Activated CD8-positive, alpha-beta T cell treated with anti-CD3 and anti-CD28 coated beads, Interleukin-2, amount 10 ng/mL, durations not matched to agents 7 days and 5 days (primary cell): ENCODE data around the gene AOPEP. TPM values are rescaled to one million over a fixed set of nuclear protein-coding genes. Genes with fewer than 3 reads are reported as not detected.

Experiments
- ATAC-seq: fragments of 150-1000 bp; cut with Tn5 transposase; one replicate; pipeline ENCODE4 v1.10.0; 2021; ENCODE audit warnings: moderate library complexity
- CTCF ChIA-PET: fragments of 350-600 bp; sonication (Branson Sonifier 250); formaldehyde crosslinking; loops from one replicate; lab custom pipeline; 2021; ENCODE audit warnings: antibody characterized with exemption; lab: Charles Lee
- POLR2A ChIA-PET: fragments of 350-600 bp; sonication (Branson Sonifier 250); formaldehyde crosslinking; loops from one replicate; lab custom pipeline; 2021; ENCODE audit warnings: antibody characterized with exemption; lab: Charles Lee
- DNase-seq: peaks from one replicate; pipeline ENCODE4 v3.0.0-alpha.2; 2020
- H3K27ac Mint-ChIP-seq: one replicate; pipeline ENCODE4 v1.8.0; 2021; ENCODE audit warnings: mild to moderate bottlenecking, mixed read lengths
- H3K27me3 Mint-ChIP-seq: one replicate; pipeline ENCODE4 v1.8.0; 2021; ENCODE audit warnings: low read depth, mixed read lengths
- H3K36me3 Mint-ChIP-seq: one replicate; pipeline ENCODE4 v1.8.0; 2021; ENCODE audit warnings: low read depth, mixed read lengths
- H3K4me1 Mint-ChIP-seq: one replicate; pipeline ENCODE4 v1.8.0; 2021; ENCODE audit warnings: low read depth, mixed read lengths
- H3K4me3 Mint-ChIP-seq: one replicate; pipeline ENCODE4 v1.8.0; 2021; ENCODE audit warnings: mild to moderate bottlenecking, mixed read lengths
- H3K9me3 Mint-ChIP-seq: one replicate; pipeline ENCODE4 v1.8.0; 2022; ENCODE audit warnings: mixed read lengths; ENCODE audit not compliant: insufficient read depth
- total RNA-seq, 2 experiments: library from RNA; stranded (reverse); gene quantifications; one replicate each; pipeline ENCODE4 v1.2.3, GENCODE V29; 2021

The AOPEP gene
- total RNA-seq, 2 experiments from 2014 or later: 7.2 to 8.9 TPM

- no peak overlapping the region for H3K4me3 Mint-ChIP-seq
- H3K4me1 Mint-ChIP-seq: peaks cover 9% of the 10 kb centered on the region
- peaks cover 29% of the 10 kb centered on the region for H3K27me3 Mint-ChIP-seq
- ChIA-PET CTCF (no interaction called here), POLR2A (no interaction called here)
- ATAC-seq (no peak), DNase-seq (no peak)
- no peaks in the 10 kb centered on the region for H3K36me3 Mint-ChIP-seq
- H3K9me3 Mint-ChIP-seq: no peaks in the 10 kb centered on the region
- H3K27ac Mint-ChIP-seq: no peak overlapping the region
Observed at GRCh38 chr9:95045751-95046150, 319.3 kb downstream of the AOPEP start.

GRCh38 chr9:95047452-95048224 lies 321.1 kb downstream of the AOPEP start:
- DNase-seq: no peak
- Mint-ChIP-seq H3K27me3 (peaks cover 30% of the 10 kb centered on the region), H3K9me3 (no peaks in the 10 kb centered on the region), H3K4me3 (no peak overlapping the region), H3K36me3 (no peaks in the 10 kb centered on the region), H3K4me1 (peaks cover 9% of the 10 kb centered on the region), H3K27ac (no peak overlapping the region)
- ATAC-seq: no peak
- ChIA-PET CTCF (no interaction called here), POLR2A (no interaction called here)

GRCh38 chr9:95048225-95049087 lies 322.0 kb downstream of the AOPEP start:
- Mint-ChIP-seq H3K4me1 (peaks cover 9% of the 10 kb centered on the region), H3K4me3 (peak overlapping the region; percentile 74), H3K9me3 (no peaks in the 10 kb centered on the region), H3K27me3 (peaks cover 34% of the 10 kb centered on the region), H3K36me3 (no peaks in the 10 kb centered on the region), H3K27ac (no peak overlapping the region)
- POLR2A ChIA-PET: no interaction called here
- peak; percentile 89 for ATAC-seq
- DNase-seq: peak; percentile 44
- CTCF ChIA-PET: interaction anchor here (1.0 kb wide), 1 partner anchor 24 kb away, joined by 3 read pairs; no protein-coding TSS in a partner anchor

- H3K4me1 Mint-ChIP-seq: peaks cover 9% of the 10 kb centered on the region
- H3K27me3 Mint-ChIP-seq: peaks cover 34% of the 10 kb centered on the region
- ATAC-seq (no peak), DNase-seq (no peak)
- H3K4me3 Mint-ChIP-seq: no peak overlapping the region
- ChIA-PET POLR2A (no interaction called here), CTCF (no interaction called here)
- no peak overlapping the region for H3K27ac Mint-ChIP-seq
- H3K9me3 Mint-ChIP-seq: no peaks in the 10 kb centered on the region
- H3K36me3 Mint-ChIP-seq: no peaks in the 10 kb centered on the region
Observed at GRCh38 chr9:95049761-95050160, 323.3 kb downstream of the AOPEP start.

- no peaks in the 10 kb centered on the region for H3K9me3 Mint-ChIP-seq
- H3K4me1 Mint-ChIP-seq: peaks cover 3% of the 10 kb centered on the region
- DNase-seq (no peak), ATAC-seq (no peak)
- ChIA-PET CTCF (interaction anchor here (1.0 kb wide), 1 partner anchor 74 kb away, joined by 5 read pairs; no protein-coding TSS in a partner anchor), POLR2A (no interaction called here)
- H3K36me3 Mint-ChIP-seq: no peaks in the 10 kb centered on the region
- no peak overlapping the region for H3K27ac Mint-ChIP-seq
- H3K4me3 Mint-ChIP-seq: no peak overlapping the region
- H3K27me3 Mint-ChIP-seq: peaks cover 18% of the 10 kb centered on the region
Observed at GRCh38 chr9:95053611-95054570, 327.4 kb downstream of the AOPEP start.

GRCh38 chr9:95055334-95055850 lies 328.9 kb downstream of the AOPEP start:
- ChIA-PET POLR2A (no interaction called here), CTCF (no interaction called here)
- H3K27ac Mint-ChIP-seq: no peak overlapping the region
- no peaks in the 10 kb centered on the region for H3K36me3 Mint-ChIP-seq
- no peak overlapping the region for H3K4me3 Mint-ChIP-seq
- DNase-seq (no peak), ATAC-seq (no peak)
- H3K9me3 Mint-ChIP-seq: no peaks in the 10 kb centered on the region
- H3K27me3 Mint-ChIP-seq: peaks cover 9% of the 10 kb centered on the region
- H3K4me1 Mint-ChIP-seq: no peaks in the 10 kb centered on the region

GRCh38 chr9:95055851-95056551 lies 329.5 kb downstream of the AOPEP start:
- ChIA-PET POLR2A (no interaction called here), CTCF (no interaction called here)
- Mint-ChIP-seq H3K9me3 (no peaks in the 10 kb centered on the region), H3K4me1 (no peaks in the 10 kb centered on the region), H3K27ac (no peak overlapping the region), H3K27me3 (peaks cover 5% of the 10 kb centered on the region), H3K4me3 (no peak overlapping the region), H3K36me3 (no peaks in the 10 kb centered on the region)
- ATAC-seq (no peak), DNase-seq (no peak)

GRCh38 chr9:95057101-95057500 lies 330.6 kb downstream of the AOPEP start:
- ChIA-PET CTCF (no interaction called here), POLR2A (no interaction called here)
- no peak for DNase-seq
- no peaks in the 10 kb centered on the region for H3K9me3 Mint-ChIP-seq
- no peak overlapping the region for H3K27ac Mint-ChIP-seq
- peaks cover 3% of the 10 kb centered on the region for H3K4me1 Mint-ChIP-seq
- no peak overlapping the region for H3K4me3 Mint-ChIP-seq
- no peaks in the 10 kb centered on the region for H3K36me3 Mint-ChIP-seq
- peaks cover 5% of the 10 kb centered on the region for H3K27me3 Mint-ChIP-seq
- no peak for ATAC-seq

- POLR2A ChIA-PET: no interaction called here
- DNase-seq (no peak), ATAC-seq (no peak)
- Mint-ChIP-seq H3K4me3 (no peak overlapping the region), H3K4me1 (peaks cover 4% of the 10 kb centered on the region), H3K27me3 (peaks cover 2% of the 10 kb centered on the region), H3K9me3 (no peaks in the 10 kb centered on the region), H3K36me3 (no peaks in the 10 kb centered on the region), H3K27ac (no peak overlapping the region)
- CTCF ChIA-PET: no interaction called here
Observed at GRCh38 chr9:95058121-95058785, 331.8 kb downstream of the AOPEP start.

- H3K4me1 Mint-ChIP-seq: peaks cover 4% of the 10 kb centered on the region
Observed at GRCh38 chr9:95058795-95059386, 332.4 kb downstream of the AOPEP start.

More at GRCh38 chr9:95058795-95059386, 332.4 kb downstream of the AOPEP start:
- H3K36me3 Mint-ChIP-seq: no peaks in the 10 kb centered on the region
- no peak for ATAC-seq
- no peak overlapping the region for H3K27ac Mint-ChIP-seq
- no peak overlapping the region for H3K4me3 Mint-ChIP-seq
- H3K27me3 Mint-ChIP-seq: peaks cover 2% of the 10 kb centered on the region
- H3K9me3 Mint-ChIP-seq: no peaks in the 10 kb centered on the region
- ChIA-PET POLR2A (no interaction called here), CTCF (no interaction called here)
- no peak for DNase-seq
